HEK293 (cell line): ENCODE measurements around the gene TMUB1.

Experiments used
- CTCF ChIA-PET: fragments of 350-600 bp; formaldehyde crosslinking; extraction: SDS; loops from one replicate; lab custom pipeline; 2021; ENCODE audit warnings: antibody characterized with exemption; lab: Yijun Ruan, JAX
- POLR2A ChIA-PET: fragments of 300-600 bp; formaldehyde crosslinking; extraction: SDS; loops from one replicate; lab custom pipeline; 2020; ENCODE audit warnings: antibody characterized with exemption, inconsistent platforms; lab: Yijun Ruan, JAX
- H3K27ac ChIP-seq: fragments of 200-500 bp; sonication (Bioruptor generic); 2 replicates; pipeline ENCODE4 v1.5.1; 2014; ENCODE audit warnings: low read depth, low read length, control low read depth, inconsistent platforms; ENCODE audit errors: extremely low read depth
- H3K36me3 ChIP-seq, 2 experiments: fragments of 200-500 bp in 1 of 2; sonication (Bioruptor generic) in 1 of 2; 1 replicate in 1 of 2; 2 replicates in 1 of 2; pipeline ENCODE4 v1.5.1; 2014 to 2017; ENCODE audit warnings: inconsistent platforms in 2 of 2, low read length in 2 of 2; ENCODE audit not compliant: control insufficient read depth in 2 of 2, insufficient read depth in 1 of 2
- H3K4me1 ChIP-seq: fragments of 200-500 bp; sonication (Bioruptor generic); 2 replicates; pipeline ENCODE4 v1.5.1; 2014; ENCODE audit warnings: mild to moderate bottlenecking, low read length, inconsistent platforms; ENCODE audit not compliant: control insufficient read depth, insufficient read depth
- H3K4me3 ChIP-seq: 2 replicates; pipeline ENCODE4 v1.5.1; 2011; ENCODE audit warnings: low read depth, mild to moderate bottlenecking, control low read depth, low read length, moderate library complexity
- H3K9me3 ChIP-seq: fragments of 200-500 bp; sonication (Bioruptor generic); 2 replicates; pipeline ENCODE4 v1.5.1; 2014; ENCODE audit warnings: low read depth, low read length, inconsistent platforms; ENCODE audit not compliant: control insufficient read depth, insufficient read depth
- GLIS1 ChIP-seq: fragments of 450-650 bp; formaldehyde crosslinking; IDR thresholded peaks from 2 replicates; pipeline ENCODE4 v1.5.1; 2016; ENCODE audit warnings: missing biosample characterization, missing genetic modification characterization
- KLF8 ChIP-seq: fragments of 450-650 bp; formaldehyde crosslinking; IDR thresholded peaks from 2 replicates; pipeline ENCODE4 v1.5.1; 2016; ENCODE audit warnings: missing biosample characterization, missing genetic modification characterization
- REST ChIP-seq: fragments of 450-650 bp; formaldehyde crosslinking; IDR thresholded peaks from 2 replicates; pipeline ENCODE4 v1.5.1; 2016; ENCODE audit warnings: missing biosample characterization, missing genetic modification characterization
- SP2 ChIP-seq: fragments of 450-650 bp; formaldehyde crosslinking; IDR thresholded peaks from 2 replicates; pipeline ENCODE4 v1.5.1; 2016; ENCODE audit warnings: missing biosample characterization, missing genetic modification characterization
- ZBTB11 ChIP-seq: fragments of 450-650 bp; formaldehyde crosslinking; conservative IDR thresholded peaks from 2 replicates; pipeline ENCODE4 v1.5.1; 2016; ENCODE audit warnings: low read depth, missing biosample characterization, missing genetic modification characterization
- ZBTB21 ChIP-seq: fragments of 450-650 bp; formaldehyde crosslinking; IDR thresholded peaks from 2 replicates; pipeline ENCODE4 v1.5.1; 2017; ENCODE audit warnings: missing biosample characterization, missing genetic modification characterization
- ZBTB49 ChIP-seq: fragments of 450-650 bp; formaldehyde crosslinking; IDR thresholded peaks from 2 replicates; pipeline ENCODE4 v1.5.1; 2016; ENCODE audit warnings: missing biosample characterization, missing genetic modification characterization, low read depth
- ZNF133 ChIP-seq: fragments of 450-650 bp; formaldehyde crosslinking; IDR thresholded peaks from 2 replicates; pipeline ENCODE4 v1.5.1; 2016; ENCODE audit warnings: missing biosample characterization, missing genetic modification characterization
- ZNF24 ChIP-seq: fragments of 450-650 bp; formaldehyde crosslinking; IDR thresholded peaks from 2 replicates; pipeline ENCODE4 v1.5.1; 2016; ENCODE audit warnings: missing biosample characterization, missing genetic modification characterization
- ZNF510 ChIP-seq: fragments of 450-650 bp; formaldehyde crosslinking; IDR thresholded peaks from 2 replicates; pipeline ENCODE4 v1.5.1; 2018; ENCODE audit warnings: mild to moderate bottlenecking, missing genetic modification characterization, missing biosample characterization; ENCODE audit not compliant: insufficient replicate concordance
- ZSCAN5A ChIP-seq: fragments of 450-650 bp; formaldehyde crosslinking; IDR thresholded peaks from 2 replicates; pipeline ENCODE4 v1.5.1; 2016; ENCODE audit warnings: missing biosample characterization, missing genetic modification characterization

The TMUB1 gene

GRCh38 chr7:151073990-151074389, 9.3 kb downstream of the TMUB1 start (continued):
- TF ChIP-seq ZBTB11 (tag by site-specific recombination): no peak
- no peak for TF ChIP-seq ZBTB49
- no peak for TF ChIP-seq ZNF133 (tag by site-specific recombination)
- no peak for TF ChIP-seq SP2
- no peak for TF ChIP-seq KLF8 (tag by site-specific recombination)
- TF ChIP-seq ZSCAN5A (tag by site-specific recombination): no peak
- no peak for TF ChIP-seq REST (tag by site-specific recombination)
- no peak for TF ChIP-seq GLIS1 (tag by site-specific recombination)
- TF ChIP-seq ZNF510: no peak

GRCh38 chr7:151071032-151071866, 12.0 kb downstream of the TMUB1 start:
- H3K9me3 ChIP-seq: no peaks in the 10 kb centered on the region
- no peaks in the 10 kb centered on the region for H3K4me1 ChIP-seq
- TF ChIP-seq ZNF24 (tag by site-specific recombination) (no peak), ZBTB21 (tag by site-specific recombination) (no peak)
- H3K4me3 ChIP-seq: no peak overlapping the region
- peaks cover 18 to 87% of the 10 kb centered on the region in 2 experiments for H3K36me3 ChIP-seq
- ChIA-PET POLR2A (interaction anchor here (0.6 to 1.1 kb wide), 4 partner anchors 9 to 42 kb away, joined by 3 to 4 read pairs (median 4); partner anchors contain the start of gene FASTK), CTCF (interaction anchor here (1.5 kb wide), 1 partner anchor 40 kb away, joined by 7 read pairs; no protein-coding TSS in a partner anchor)
- H3K27ac ChIP-seq: no peak overlapping the region
